WTC11 (cell line): ENCODE results near the gene MSGN1. TPM values are rescaled to one million over a fixed set of nuclear protein-coding genes. Genes with fewer than 3 reads are reported as not detected.

Source experiments
- ATAC-seq: fragments of 200-7000 bp; cut with Tn5 transposase; 2 replicates; pipeline ENCODE4 v1.10.0; 2021; ENCODE audit warnings: mild to moderate bottlenecking, moderate library complexity
- CTCF ChIA-PET: fragments of 300-600 bp; sonication (Branson Sonifier 250); formaldehyde crosslinking; loops from one replicate; lab custom pipeline; 2021; ENCODE audit warnings: antibody characterized with exemption; lab: Charles Lee
- POLR2A ChIA-PET: fragments of 350-600 bp; sonication (Branson Sonifier 250); formaldehyde crosslinking; loops from one replicate; lab custom pipeline; 2021; ENCODE audit warnings: antibody characterized with exemption; lab: Charles Lee
- DNase-seq: peaks from one replicate; pipeline ENCODE4 v3.0.0; 2021; ENCODE audit warnings: low spot score
- H3K27ac Mint-ChIP-seq: 2 replicates; pipeline ENCODE4 v1.8.0; 2021; ENCODE audit warnings: mixed read lengths
- H3K27me3 Mint-ChIP-seq: 2 replicates; pipeline ENCODE4 v1.8.0; 2021; ENCODE audit warnings: low read depth, mild to moderate bottlenecking, moderate library complexity, mixed read lengths
- H3K36me3 Mint-ChIP-seq: 2 replicates; pipeline ENCODE4 v1.8.0; 2021; ENCODE audit warnings: mixed read lengths
- H3K4me1 Mint-ChIP-seq: 2 replicates; pipeline ENCODE4 v1.8.0; 2022; ENCODE audit warnings: mixed read lengths
- H3K4me3 Mint-ChIP-seq: 2 replicates; pipeline ENCODE4 v1.8.0; 2021; ENCODE audit warnings: mild to moderate bottlenecking, moderate library complexity, mixed read lengths
- H3K9me3 Mint-ChIP-seq: 2 replicates; pipeline ENCODE4 v1.8.0; 2021; ENCODE audit warnings: mixed read lengths
- CREM ChIP-seq: sonication (generic); formaldehyde crosslinking; IDR thresholded peaks from 2 replicates; pipeline ENCODE4 v1.8.1; 2022; ENCODE audit warnings: mild to moderate bottlenecking, missing genetic modification reagents, moderate library complexity
- ETV6 ChIP-seq: sonication (generic); formaldehyde crosslinking; IDR thresholded peaks from 2 replicates; pipeline ENCODE4 v1.8.1; 2022; ENCODE audit warnings: mild to moderate bottlenecking, missing genetic modification reagents
- GTF2I ChIP-seq: fragments of 250-450 bp; sonication (Bioruptor Pico); conservative IDR thresholded peaks from 2 replicates; pipeline ENCODE4 v1.4.0; 2021; ENCODE audit warnings: mild to moderate bottlenecking
- HMGA2 ChIP-seq: fragments of 250-450 bp; sonication (Bioruptor Pico); IDR thresholded peaks from 2 replicates; pipeline ENCODE4 v1.4.0; 2021; ENCODE audit warnings: mild to moderate bottlenecking, moderate library complexity
- JAZF1 ChIP-seq: fragments of 250-450 bp; sonication (Bioruptor Pico); IDR thresholded peaks from 2 replicates; pipeline ENCODE4 v1.9.0; 2021; ENCODE audit warnings: moderate library complexity, mild to moderate bottlenecking, inconsistent platforms
- MYBL2 ChIP-seq: sonication (generic); formaldehyde crosslinking; IDR thresholded peaks from 2 replicates; pipeline ENCODE4 v1.8.1; 2023; ENCODE audit warnings: mild to moderate bottlenecking, moderate library complexity, missing genetic modification reagents
- NR2C2 ChIP-seq: sonication (generic); formaldehyde crosslinking; IDR thresholded peaks from 2 replicates; pipeline ENCODE4 v1.8.0; 2022; ENCODE audit warnings: mild to moderate bottlenecking, missing genetic modification reagents
- SMAD4 ChIP-seq: sonication (generic); formaldehyde crosslinking; IDR thresholded peaks from 2 replicates; pipeline ENCODE4 v1.8.0; 2022; ENCODE audit warnings: mild to moderate bottlenecking, missing genetic modification reagents
- SP1 ChIP-seq: sonication (generic); formaldehyde crosslinking; conservative IDR thresholded peaks from 2 replicates; pipeline ENCODE4 v1.8.1; 2022; ENCODE audit warnings: missing genetic modification reagents
- ZNF396 ChIP-seq: fragments of 250-450 bp; sonication (Bioruptor Pico); IDR thresholded peaks from 2 replicates; pipeline ENCODE4 v1.8.0; 2021; ENCODE audit warnings: mild to moderate bottlenecking, moderate library complexity, borderline replicate concordance
- ZNF416 ChIP-seq: fragments of 250-450 bp; sonication (Bioruptor Pico); IDR thresholded peaks from 2 replicates; pipeline ENCODE4 v1.9.0; 2021; ENCODE audit warnings: mild to moderate bottlenecking, inconsistent platforms
- total RNA-seq: library from RNA; stranded (reverse); gene quantifications from 3 replicates; pipeline ENCODE4 v1.2.3, GENCODE V29; 2021
- TF ChIP-seq, protein P1 (sequence below): sonication (generic); formaldehyde crosslinking; IDR thresholded peaks from 2 replicates; pipeline ENCODE4 v1.8.0; 2022; ENCODE audit warnings: mild to moderate bottlenecking, missing genetic modification reagents
- TF ChIP-seq, protein P2 (sequence below): sonication (generic); formaldehyde crosslinking; IDR thresholded peaks from 2 replicates; pipeline ENCODE4 v1.8.0; 2023; ENCODE audit warnings: missing genetic modification reagents
- TF ChIP-seq, protein P3 (sequence below): fragments of 250-450 bp; sonication (Bioruptor Pico); IDR thresholded peaks from 2 replicates; pipeline ENCODE4 v1.9.0; 2021; ENCODE audit warnings: mild to moderate bottlenecking, borderline replicate concordance
- TF ChIP-seq, protein P4 (sequence below): sonication (generic); formaldehyde crosslinking; IDR thresholded peaks from 2 replicates; pipeline ENCODE4 v1.8.1; 2022; ENCODE audit warnings: missing genetic modification reagents, borderline replicate concordance
- TF ChIP-seq, protein P5 (sequence below): fragments of 250-450 bp; sonication (Bioruptor Pico); IDR thresholded peaks from 2 replicates; pipeline ENCODE4 v1.9.0; 2021; ENCODE audit warnings: mild to moderate bottlenecking
- TF ChIP-seq, protein P6 (sequence below): sonication (generic); formaldehyde crosslinking; IDR thresholded peaks from 2 replicates; pipeline ENCODE4 v1.8.1; 2022; ENCODE audit warnings: mild to moderate bottlenecking, moderate library complexity, missing genetic modification reagents
- TF ChIP-seq, protein P7 (sequence below): sonication (generic); formaldehyde crosslinking; conservative IDR thresholded peaks from 2 replicates; pipeline ENCODE4 v1.8.1; 2023; ENCODE audit warnings: mild to moderate bottlenecking, low read depth, missing genetic modification reagents, moderate library complexity

The MSGN1 gene
- total RNA-seq, 1 experiment from 2014 or later, result not detected

DNA sequence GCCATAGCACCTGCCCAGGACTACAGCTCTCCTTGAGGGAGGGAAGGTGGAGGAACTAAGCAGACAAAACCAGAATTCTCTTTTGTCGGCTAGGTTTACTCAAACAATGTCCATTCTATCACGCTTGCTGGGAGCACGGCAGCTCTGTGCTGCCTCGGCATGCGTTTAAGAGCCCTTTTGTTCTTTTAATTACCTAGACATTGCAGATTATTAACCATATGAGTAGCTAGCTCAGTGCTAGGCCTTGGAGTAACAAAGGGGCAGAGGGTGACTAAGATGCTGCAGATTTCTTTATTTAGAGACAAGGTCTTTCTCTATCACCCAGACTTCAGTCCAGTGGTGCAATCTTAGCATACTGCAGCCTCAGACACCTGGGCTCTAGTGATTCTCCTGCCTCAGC is 11.1 kb downstream of the MSGN1 start (continued):
- TF ChIP-seq ETV6 (no peak), ZNF416 (CRISPR knock-in tag) (no peak), SMAD4 (no peak), MYBL2 (CRISPR knock-in tag) (no peak), JAZF1 (CRISPR knock-in tag) (no peak), HMGA2 (CRISPR knock-in tag) (no peak), NR2C2 (CRISPR knock-in tag) (no peak), CREM (CRISPR knock-in tag) (no peak), ZNF396 (CRISPR knock-in tag) (no peak), SP1 (CRISPR knock-in tag) (no peak)
- TF ChIP-seq, protein P1, sequence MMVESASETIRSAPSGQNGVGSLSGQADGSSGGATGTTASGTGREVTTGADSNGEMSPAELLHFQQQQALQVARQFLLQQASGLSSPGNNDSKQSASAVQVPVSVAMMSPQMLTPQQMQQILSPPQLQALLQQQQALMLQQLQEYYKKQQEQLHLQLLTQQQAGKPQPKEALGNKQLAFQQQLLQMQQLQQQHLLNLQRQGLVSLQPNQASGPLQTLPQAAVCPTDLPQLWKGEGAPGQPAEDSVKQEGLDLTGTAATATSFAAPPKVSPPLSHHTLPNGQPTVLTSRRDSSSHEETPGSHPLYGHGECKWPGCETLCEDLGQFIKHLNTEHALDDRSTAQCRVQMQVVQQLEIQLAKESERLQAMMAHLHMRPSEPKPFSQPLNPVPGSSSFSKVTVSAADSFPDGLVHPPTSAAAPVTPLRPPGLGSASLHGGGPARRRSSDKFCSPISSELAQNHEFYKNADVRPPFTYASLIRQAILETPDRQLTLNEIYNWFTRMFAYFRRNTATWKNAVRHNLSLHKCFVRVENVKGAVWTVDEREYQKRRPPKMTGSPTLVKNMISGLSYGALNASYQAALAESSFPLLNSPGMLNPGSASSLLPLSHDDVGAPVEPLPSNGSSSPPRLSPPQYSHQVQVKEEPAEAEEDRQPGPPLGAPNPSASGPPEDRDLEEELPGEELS, result no peak
- TF ChIP-seq, protein P2, sequence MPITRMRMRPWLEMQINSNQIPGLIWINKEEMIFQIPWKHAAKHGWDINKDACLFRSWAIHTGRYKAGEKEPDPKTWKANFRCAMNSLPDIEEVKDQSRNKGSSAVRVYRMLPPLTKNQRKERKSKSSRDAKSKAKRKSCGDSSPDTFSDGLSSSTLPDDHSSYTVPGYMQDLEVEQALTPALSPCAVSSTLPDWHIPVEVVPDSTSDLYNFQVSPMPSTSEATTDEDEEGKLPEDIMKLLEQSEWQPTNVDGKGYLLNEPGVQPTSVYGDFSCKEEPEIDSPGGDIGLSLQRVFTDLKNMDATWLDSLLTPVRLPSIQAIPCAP (CRISPR knock-in tag), result no peak
- TF ChIP-seq, protein P3, sequence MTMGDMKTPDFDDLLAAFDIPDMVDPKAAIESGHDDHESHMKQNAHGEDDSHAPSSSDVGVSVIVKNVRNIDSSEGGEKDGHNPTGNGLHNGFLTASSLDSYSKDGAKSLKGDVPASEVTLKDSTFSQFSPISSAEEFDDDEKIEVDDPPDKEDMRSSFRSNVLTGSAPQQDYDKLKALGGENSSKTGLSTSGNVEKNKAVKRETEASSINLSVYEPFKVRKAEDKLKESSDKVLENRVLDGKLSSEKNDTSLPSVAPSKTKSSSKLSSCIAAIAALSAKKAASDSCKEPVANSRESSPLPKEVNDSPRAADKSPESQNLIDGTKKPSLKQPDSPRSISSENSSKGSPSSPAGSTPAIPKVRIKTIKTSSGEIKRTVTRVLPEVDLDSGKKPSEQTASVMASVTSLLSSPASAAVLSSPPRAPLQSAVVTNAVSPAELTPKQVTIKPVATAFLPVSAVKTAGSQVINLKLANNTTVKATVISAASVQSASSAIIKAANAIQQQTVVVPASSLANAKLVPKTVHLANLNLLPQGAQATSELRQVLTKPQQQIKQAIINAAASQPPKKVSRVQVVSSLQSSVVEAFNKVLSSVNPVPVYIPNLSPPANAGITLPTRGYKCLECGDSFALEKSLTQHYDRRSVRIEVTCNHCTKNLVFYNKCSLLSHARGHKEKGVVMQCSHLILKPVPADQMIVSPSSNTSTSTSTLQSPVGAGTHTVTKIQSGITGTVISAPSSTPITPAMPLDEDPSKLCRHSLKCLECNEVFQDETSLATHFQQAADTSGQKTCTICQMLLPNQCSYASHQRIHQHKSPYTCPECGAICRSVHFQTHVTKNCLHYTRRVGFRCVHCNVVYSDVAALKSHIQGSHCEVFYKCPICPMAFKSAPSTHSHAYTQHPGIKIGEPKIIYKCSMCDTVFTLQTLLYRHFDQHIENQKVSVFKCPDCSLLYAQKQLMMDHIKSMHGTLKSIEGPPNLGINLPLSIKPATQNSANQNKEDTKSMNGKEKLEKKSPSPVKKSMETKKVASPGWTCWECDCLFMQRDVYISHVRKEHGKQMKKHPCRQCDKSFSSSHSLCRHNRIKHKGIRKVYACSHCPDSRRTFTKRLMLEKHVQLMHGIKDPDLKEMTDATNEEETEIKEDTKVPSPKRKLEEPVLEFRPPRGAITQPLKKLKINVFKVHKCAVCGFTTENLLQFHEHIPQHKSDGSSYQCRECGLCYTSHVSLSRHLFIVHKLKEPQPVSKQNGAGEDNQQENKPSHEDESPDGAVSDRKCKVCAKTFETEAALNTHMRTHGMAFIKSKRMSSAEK, result no peak
- TF ChIP-seq, protein P4, sequence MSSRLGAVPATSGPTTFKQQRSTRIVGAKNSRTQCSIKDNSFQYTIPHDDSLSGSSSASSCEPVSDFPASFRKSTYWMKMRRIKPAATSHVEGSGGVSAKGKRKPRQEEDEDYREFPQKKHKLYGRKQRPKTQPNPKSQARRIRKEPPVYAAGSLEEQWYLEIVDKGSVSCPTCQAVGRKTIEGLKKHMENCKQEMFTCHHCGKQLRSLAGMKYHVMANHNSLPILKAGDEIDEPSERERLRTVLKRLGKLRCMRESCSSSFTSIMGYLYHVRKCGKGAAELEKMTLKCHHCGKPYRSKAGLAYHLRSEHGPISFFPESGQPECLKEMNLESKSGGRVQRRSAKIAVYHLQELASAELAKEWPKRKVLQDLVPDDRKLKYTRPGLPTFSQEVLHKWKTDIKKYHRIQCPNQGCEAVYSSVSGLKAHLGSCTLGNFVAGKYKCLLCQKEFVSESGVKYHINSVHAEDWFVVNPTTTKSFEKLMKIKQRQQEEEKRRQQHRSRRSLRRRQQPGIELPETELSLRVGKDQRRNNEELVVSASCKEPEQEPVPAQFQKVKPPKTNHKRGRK (CRISPR knock-in tag), result no peak

DNA sequence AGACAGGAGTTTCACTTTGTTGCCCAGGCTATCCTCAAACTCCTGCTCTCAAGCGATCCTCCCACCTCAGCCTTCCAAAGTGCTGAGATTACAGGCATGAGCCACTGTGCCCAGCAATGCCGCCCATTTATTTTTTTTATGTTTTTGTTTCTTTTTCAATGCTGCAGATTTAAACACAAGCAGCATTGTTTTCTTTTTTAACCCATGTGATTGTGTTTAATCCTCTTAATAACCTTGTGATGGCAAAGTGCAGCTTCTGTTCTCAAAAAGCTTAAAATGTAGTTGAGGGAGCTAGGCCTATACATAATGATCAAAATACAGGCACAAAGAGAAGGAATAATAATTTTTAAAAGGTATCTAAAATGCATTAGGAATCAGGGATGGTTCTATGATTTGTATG is 11.5 kb downstream of the MSGN1 start:
- TF ChIP-seq, protein P5, sequence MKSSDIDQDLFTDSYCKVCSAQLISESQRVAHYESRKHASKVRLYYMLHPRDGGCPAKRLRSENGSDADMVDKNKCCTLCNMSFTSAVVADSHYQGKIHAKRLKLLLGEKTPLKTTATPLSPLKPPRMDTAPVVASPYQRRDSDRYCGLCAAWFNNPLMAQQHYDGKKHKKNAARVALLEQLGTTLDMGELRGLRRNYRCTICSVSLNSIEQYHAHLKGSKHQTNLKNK, result no peak
- TF ChIP-seq, protein P6, sequence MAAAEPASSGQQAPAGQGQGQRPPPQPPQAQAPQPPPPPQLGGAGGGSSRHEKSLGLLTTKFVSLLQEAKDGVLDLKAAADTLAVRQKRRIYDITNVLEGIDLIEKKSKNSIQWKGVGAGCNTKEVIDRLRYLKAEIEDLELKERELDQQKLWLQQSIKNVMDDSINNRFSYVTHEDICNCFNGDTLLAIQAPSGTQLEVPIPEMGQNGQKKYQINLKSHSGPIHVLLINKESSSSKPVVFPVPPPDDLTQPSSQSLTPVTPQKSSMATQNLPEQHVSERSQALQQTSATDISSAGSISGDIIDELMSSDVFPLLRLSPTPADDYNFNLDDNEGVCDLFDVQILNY (CRISPR knock-in tag), result no peak
- TF ChIP-seq, protein P7, sequence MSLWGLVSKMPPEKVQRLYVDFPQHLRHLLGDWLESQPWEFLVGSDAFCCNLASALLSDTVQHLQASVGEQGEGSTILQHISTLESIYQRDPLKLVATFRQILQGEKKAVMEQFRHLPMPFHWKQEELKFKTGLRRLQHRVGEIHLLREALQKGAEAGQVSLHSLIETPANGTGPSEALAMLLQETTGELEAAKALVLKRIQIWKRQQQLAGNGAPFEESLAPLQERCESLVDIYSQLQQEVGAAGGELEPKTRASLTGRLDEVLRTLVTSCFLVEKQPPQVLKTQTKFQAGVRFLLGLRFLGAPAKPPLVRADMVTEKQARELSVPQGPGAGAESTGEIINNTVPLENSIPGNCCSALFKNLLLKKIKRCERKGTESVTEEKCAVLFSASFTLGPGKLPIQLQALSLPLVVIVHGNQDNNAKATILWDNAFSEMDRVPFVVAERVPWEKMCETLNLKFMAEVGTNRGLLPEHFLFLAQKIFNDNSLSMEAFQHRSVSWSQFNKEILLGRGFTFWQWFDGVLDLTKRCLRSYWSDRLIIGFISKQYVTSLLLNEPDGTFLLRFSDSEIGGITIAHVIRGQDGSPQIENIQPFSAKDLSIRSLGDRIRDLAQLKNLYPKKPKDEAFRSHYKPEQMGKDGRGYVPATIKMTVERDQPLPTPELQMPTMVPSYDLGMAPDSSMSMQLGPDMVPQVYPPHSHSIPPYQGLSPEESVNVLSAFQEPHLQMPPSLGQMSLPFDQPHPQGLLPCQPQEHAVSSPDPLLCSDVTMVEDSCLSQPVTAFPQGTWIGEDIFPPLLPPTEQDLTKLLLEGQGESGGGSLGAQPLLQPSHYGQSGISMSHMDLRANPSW (CRISPR knock-in tag), result no peak
- no peak for TF ChIP-seq GTF2I (CRISPR knock-in tag)
- TF ChIP-seq, all 79 proteins: peak for 0
- CTCF ChIA-PET, result no interaction called here
- Mint-ChIP-seq H3K36me3 (no peaks in the 10 kb centered on the region), H3K27ac (no peak overlapping the region), H3K4me3 (no peak overlapping the region), H3K9me3 (0 out of 2 replicates have a peak, but pooled peaks cover 3% of the 10 kb centered on the region), H3K27me3 (peaks cover 74% of the 10 kb centered on the region), H3K4me1 (peaks cover 25% of the 10 kb centered on the region)
- POLR2A ChIA-PET, result no interaction called here
- no peak for ATAC-seq
- DNase-seq, result no peak
